PFSK-1 (cell line): ENCODE data around the gene ITGA11.

Source experiments
- FOXP2 ChIP-seq: optimal IDR thresholded peaks from 2 replicates; pipeline ENCODE3; 2011; ENCODE audit warnings: borderline replicate concordance, control low read depth, inconsistent platforms; ENCODE audit not compliant: insufficient read depth; ENCODE audit errors: extremely low read length, extremely low read depth
- POLR2AphosphoS5 ChIP-seq: IDR thresholded peaks from 2 replicates; pipeline ENCODE4 v1.6.1; 2012; ENCODE audit warnings: low read depth, mild to moderate bottlenecking, control low read depth, low read length, moderate library complexity
- REST ChIP-seq, 2 experiments: IDR thresholded peaks; 2 replicates each; pipeline versions ENCODE4 v1.6.1 to v1.8.0; 2011 to 2012; ENCODE audit warnings: low read depth in 2 of 2, low read length in 2 of 2, control low read depth in 1 of 2, inconsistent platforms in 1 of 2, mild to moderate bottlenecking in 1 of 2, moderate library complexity in 1 of 2; ENCODE audit not compliant: insufficient read depth in 1 of 2
- SIN3A ChIP-seq: IDR thresholded peaks from 2 replicates; pipeline ENCODE4 v1.6.1; 2012; ENCODE audit warnings: mild to moderate bottlenecking, low read length, moderate library complexity, borderline replicate concordance; ENCODE audit not compliant: insufficient read depth
- TAF1 ChIP-seq: IDR thresholded peaks from 2 replicates; pipeline ENCODE4 v1.6.1; 2012; ENCODE audit warnings: low read length, control low read depth, borderline replicate concordance; ENCODE audit not compliant: insufficient read depth

GRCh38 chr15:68271854-68272471 lies 160.0 kb downstream of the ITGA11 start:
- TF ChIP-seq REST (IDR thresholded peaks at IDR 0.05; ENCODE audit: insufficient read depth in 1 of 2, low read depth in 2 of 2, low read length in 2 of 2) (no peak), SIN3A (no peak), POLR2AphosphoS5 (no peak), TAF1 (no peak), FOXP2 (no peak)
